Duodenal mucosa (tissue), 2 donors: ENCODE measurements around the gene FBXO4.

Experiments
- H3K27ac ChIP-seq: one replicate; pipeline ENCODE4 v1.7.0; 2013; ENCODE audit warnings: low read depth, low read length
- H3K27me3 ChIP-seq, 2 donors: one replicate each; pipeline ENCODE4 v1.7.0; 2013; ENCODE audit warnings: low read length in 2 of 2, control low read depth in 1 of 2; ENCODE audit not compliant: insufficient read depth in 2 of 2, control insufficient read depth in 1 of 2
- H3K36me3 ChIP-seq, 2 donors: one replicate each; pipeline ENCODE4 v1.7.0; 2013; ENCODE audit warnings: low read length in 2 of 2, control low read depth in 1 of 2; ENCODE audit not compliant: insufficient read depth in 2 of 2, control insufficient read depth in 1 of 2
- H3K4me1 ChIP-seq, 2 donors: one replicate each; pipeline ENCODE4 v1.7.0; 2013; ENCODE audit warnings: low read length in 2 of 2, control low read depth in 1 of 2; ENCODE audit not compliant: insufficient read depth in 2 of 2, control insufficient read depth in 1 of 2
- H3K4me3 ChIP-seq, 2 donors: one replicate each; pipeline ENCODE4 v1.7.0; 2013; ENCODE audit warnings: low read length in 2 of 2, low read depth in 1 of 2
- H3K9ac ChIP-seq, 2 donors: one replicate each; pipeline ENCODE4 v1.7.0; 2013; ENCODE audit warnings: low read length in 2 of 2, low read depth in 1 of 2
- H3K9me3 ChIP-seq, 2 donors: one replicate each; pipeline ENCODE4 v1.7.0; 2013; ENCODE audit warnings: low read length in 2 of 2, control low read depth in 1 of 2; ENCODE audit not compliant: control insufficient read depth in 1 of 2

The FBXO4 gene, protein sequence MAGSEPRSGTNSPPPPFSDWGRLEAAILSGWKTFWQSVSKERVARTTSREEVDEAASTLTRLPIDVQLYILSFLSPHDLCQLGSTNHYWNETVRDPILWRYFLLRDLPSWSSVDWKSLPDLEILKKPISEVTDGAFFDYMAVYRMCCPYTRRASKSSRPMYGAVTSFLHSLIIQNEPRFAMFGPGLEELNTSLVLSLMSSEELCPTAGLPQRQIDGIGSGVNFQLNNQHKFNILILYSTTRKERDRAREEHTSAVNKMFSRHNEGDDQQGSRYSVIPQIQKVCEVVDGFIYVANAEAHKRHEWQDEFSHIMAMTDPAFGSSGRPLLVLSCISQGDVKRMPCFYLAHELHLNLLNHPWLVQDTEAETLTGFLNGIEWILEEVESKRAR

DNA sequence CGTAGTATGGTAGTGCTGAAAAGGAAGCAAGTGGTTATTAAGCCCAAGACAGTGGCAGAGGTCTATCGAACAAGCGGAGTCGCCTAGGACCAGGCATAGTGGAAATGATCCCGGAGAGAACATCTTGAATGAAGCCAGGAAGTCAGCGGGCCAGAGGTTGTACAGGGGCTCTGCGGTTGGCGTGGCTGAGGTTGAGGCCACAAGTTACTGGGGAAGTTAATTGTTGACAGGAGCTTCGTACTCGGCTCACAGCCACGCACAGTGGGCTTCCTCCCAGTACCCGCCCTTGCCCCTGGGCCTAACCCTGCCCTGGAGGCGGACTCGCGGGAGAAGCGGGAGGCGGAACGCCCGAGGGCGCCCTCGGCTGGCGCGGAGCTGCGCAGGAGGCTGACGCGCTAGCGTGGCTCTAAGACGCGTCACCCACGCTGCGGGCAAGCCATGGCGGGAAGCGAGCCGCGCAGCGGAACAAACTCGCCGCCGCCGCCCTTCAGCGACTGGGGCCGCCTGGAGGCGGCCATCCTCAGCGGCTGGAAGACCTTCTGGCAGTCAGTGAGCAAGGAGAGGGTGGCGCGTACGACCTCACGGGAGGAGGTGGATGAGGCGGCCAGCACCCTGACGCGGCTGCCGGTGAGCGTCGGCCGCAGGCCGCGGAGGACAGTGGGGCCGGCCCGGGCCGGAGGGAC, at the start of gene FBXO4:
Gene FBXO4, plus strand, starts transcription at position 410 of the 683 bp plus-strand sequence. Its CDS starts 29 bp downstream, at position 439.
- H3K27ac ChIP-seq = peak within 1 kb of the TSS; percentile 77
- no peaks in the 10 kb centered on the region for H3K27me3 ChIP-seq
- H3K4me3 ChIP-seq = peak within 1 kb of the TSS; percentile 85 to 90
- H3K36me3 ChIP-seq = peaks cover 9 to 11% of the 10 kb centered on the region in 2 donors
- peaks cover 0 to 4% of the 10 kb centered on the region in 2 donors for H3K4me1 ChIP-seq
- no peaks in the 10 kb centered on the region for H3K9me3 ChIP-seq
- H3K9ac ChIP-seq = peak within 1 kb of the TSS; percentile 50 to 96

DNA sequence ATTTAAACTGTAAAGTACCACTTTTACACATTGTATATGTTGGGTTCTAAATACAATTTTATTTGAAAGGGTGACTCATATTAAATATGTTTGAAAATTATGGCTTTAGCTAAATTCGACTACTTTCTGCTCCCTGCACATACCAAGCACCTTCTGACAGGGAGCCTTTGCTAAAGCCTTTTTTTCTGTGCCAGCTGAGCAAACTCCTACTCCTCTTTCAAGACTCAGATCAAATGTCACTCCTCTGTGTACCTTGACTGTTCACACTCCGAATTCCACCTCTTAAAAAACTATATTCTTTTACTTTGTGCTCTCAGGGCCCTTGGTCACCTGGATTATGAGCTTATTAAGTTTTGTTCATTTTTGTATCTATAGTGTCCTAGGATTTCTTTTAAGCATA, 48.4 kb upstream of the FBXO4 start:
- H3K9me3 ChIP-seq = no peaks in the 10 kb centered on the region
- no peaks in the 10 kb centered on the region for H3K27me3 ChIP-seq
- no peak overlapping the region for H3K27ac ChIP-seq
- H3K9ac ChIP-seq = no peak overlapping the region
- no peaks in the 10 kb centered on the region for H3K4me1 ChIP-seq
- H3K4me3 ChIP-seq = no peak overlapping the region
- no peaks in the 10 kb centered on the region for H3K36me3 ChIP-seq

DNA sequence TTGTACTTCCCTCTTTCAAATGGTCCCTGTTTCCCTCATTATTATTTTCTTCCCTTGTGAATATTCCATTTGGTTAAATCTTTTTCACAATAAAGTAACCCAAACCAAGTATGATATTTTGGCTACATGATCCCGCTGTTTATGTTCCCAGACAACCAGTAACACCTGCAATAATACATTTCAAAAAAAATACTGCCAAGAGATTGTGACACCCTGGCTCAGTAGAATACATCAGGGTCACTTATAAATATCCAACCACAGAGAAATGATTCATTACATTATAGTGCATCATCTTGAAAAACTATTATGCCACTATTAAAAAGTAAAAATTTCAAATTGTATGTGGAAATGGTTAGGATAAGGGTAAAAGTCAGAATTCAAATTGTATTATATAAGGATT, 47.7 kb upstream of the FBXO4 start:
- Histone ChIP-seq H3K36me3 (no peaks in the 10 kb centered on the region), H3K4me3 (no peak overlapping the region), H3K27ac (no peak overlapping the region), H3K27me3 (no peaks in the 10 kb centered on the region), H3K9me3 (no peaks in the 10 kb centered on the region), H3K9ac (no peak overlapping the region), H3K4me1 (no peaks in the 10 kb centered on the region)

DNA sequence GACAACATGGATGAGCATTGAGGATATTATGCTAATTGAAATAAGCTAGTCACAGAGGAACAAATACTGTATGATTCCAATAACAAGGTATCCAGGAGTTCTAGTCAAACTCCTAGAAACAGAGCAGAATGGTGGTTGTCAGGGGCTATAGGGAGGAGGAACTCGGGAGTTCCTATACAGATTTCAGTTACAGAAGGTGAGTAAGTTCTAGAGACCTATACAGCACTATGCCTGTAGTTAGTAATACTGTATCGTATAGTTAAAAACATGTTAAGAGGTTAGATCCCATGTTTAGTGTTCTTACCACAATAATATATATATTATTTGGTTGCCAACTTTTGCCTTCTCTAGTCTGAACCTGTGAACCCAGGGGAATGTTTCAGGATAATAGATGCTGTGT, 46.9 kb upstream of the FBXO4 start:
- Histone ChIP-seq H3K27ac (no peak overlapping the region), H3K36me3 (no peaks in the 10 kb centered on the region), H3K9me3 (no peaks in the 10 kb centered on the region), H3K4me1 (no peaks in the 10 kb centered on the region), H3K4me3 (no peak overlapping the region), H3K9ac (no peak overlapping the region), H3K27me3 (no peaks in the 10 kb centered on the region)

DNA sequence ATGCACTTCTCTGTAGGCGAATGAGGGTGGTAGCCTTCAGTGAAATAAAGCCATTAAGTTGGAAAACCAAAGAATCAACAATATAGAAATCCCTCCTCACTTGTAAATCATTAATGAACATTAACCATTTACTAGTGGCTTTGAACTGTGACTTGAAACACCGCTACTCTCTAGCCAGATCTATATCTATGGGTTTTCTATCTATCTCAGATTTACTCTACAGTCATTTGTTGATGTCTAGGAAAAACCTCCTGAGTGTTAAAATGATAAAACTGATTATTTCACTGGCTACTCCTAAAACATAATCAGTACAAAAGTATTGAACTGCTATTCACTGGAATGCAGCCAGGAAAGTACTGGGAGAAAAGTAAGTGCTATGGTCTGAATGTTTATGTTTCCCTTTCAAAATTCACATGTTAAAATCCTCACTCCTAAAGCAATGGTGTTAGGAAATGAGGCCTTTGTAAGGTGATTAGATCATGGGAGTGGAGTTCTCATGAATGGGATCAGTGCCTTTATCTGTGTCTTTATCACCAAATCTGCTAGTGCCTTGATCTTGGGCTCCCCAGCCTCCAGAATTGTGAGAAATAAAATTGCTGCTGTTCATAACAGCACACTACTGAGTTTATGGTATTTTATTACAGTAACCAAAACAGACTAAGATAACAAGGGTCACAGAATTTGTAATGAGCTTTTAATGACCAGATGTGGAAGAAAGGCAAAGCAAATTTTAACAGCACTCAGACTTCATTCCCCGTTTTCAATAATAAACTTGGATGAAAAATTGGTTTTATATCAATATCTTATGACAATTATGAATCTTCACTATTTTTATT, 46.2 kb upstream of the FBXO4 start:
- Histone ChIP-seq H3K36me3 (no peaks in the 10 kb centered on the region), H3K9me3 (no peaks in the 10 kb centered on the region), H3K9ac (no peak overlapping the region), H3K4me3 (no peak overlapping the region), H3K4me1 (no peaks in the 10 kb centered on the region), H3K27me3 (no peaks in the 10 kb centered on the region), H3K27ac (no peak overlapping the region)

DNA sequence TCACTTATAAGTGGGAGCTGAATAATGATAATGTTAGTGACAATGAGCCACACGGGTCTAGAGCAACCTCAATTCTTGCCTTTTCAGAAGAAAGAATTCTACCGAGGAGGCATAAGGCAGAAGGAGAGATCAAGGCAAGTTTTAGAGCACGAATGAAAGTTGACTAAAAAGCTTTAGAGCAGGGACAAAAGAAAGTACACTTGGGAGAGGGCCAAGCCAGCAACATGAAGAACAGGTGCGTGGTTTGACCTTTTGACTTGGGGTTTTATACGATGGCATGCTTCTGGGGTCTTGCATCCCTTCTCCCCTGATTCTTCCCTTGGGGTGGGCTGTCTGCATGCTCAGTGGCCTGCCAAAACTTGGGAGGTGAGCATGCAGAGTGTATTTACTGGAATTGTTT, 42.3 kb upstream of the FBXO4 start:
- no peak overlapping the region for H3K9ac ChIP-seq
- no peaks in the 10 kb centered on the region for H3K9me3 ChIP-seq
- no peak overlapping the region for H3K4me3 ChIP-seq
- H3K27me3 ChIP-seq = peaks cover 0 to 2% of the 10 kb centered on the region in 2 donors
- H3K4me1 ChIP-seq = no peaks in the 10 kb centered on the region
- no peaks in the 10 kb centered on the region for H3K36me3 ChIP-seq
- H3K27ac ChIP-seq = no peak overlapping the region

DNA sequence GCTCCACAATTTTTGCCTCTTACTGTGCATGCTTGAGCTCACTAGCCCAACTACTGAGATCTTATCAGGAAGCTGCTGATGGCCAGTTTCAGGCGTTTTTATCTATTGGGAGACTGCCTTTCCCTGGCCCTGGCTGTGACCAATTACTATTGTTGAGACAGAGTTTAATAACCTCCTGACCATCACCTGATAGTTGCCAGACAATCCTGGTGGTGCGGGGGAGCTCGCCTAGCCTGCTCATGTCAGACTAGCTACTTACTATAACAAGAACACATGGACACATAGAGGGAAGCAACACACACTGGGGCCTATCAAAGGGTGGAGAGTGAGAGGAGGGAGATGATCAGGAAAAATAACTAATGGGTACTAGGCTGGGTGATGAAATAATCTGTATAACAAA, 41.8 kb upstream of the FBXO4 start:
- H3K9me3 ChIP-seq = no peaks in the 10 kb centered on the region
- no peak overlapping the region for H3K27ac ChIP-seq
- no peak overlapping the region for H3K9ac ChIP-seq
- no peaks in the 10 kb centered on the region for H3K36me3 ChIP-seq
- no peak overlapping the region for H3K4me3 ChIP-seq
- peaks cover 0 to 7% of the 10 kb centered on the region in 2 donors for H3K27me3 ChIP-seq
- no peaks in the 10 kb centered on the region for H3K4me1 ChIP-seq

DNA sequence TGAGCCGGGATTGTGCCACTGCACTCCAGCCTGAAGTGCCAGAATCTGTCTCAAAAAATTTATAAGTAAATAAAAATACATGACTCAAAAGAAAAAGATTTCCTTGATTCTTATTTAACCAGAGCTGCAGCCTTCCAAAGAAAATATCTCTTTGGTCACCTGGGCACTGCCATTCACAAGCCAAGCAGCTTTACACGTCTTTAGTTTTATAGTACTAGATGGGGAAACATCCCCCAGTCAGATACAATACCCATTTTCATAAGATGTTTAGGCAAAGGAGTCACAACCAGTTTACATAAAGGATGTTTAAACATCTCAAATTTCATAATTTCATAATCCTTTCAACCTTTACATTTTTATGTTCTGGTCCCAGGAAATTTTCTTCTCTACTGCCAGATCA, 41.1 kb upstream of the FBXO4 start:
- H3K4me3 ChIP-seq = no peak overlapping the region
- H3K36me3 ChIP-seq = no peaks in the 10 kb centered on the region
- H3K27me3 ChIP-seq = peaks cover 0 to 8% of the 10 kb centered on the region in 2 donors
- no peak overlapping the region for H3K27ac ChIP-seq
- no peaks in the 10 kb centered on the region for H3K9me3 ChIP-seq
- H3K4me1 ChIP-seq = no peaks in the 10 kb centered on the region
- no peak overlapping the region for H3K9ac ChIP-seq

DNA sequence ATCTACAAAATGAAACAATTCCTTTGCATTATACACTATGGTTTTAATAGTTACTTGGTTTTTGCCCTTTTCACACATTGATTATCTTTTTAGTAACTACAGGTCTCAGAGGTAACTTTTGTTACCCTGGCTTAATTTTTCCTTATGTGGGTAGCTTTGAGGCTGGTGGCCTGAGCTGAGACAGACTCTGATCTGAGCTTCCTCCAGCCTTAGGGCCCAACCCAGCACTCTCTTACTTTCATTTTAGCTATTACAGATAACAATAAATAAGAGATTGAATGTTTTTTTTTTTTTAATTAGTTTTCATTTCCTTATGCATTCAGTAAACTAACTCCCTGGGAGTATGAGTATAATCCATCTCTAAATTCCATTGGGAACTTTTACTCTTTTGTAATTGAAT, 39.8 kb upstream of the FBXO4 start:
- Histone ChIP-seq H3K27ac (no peak overlapping the region), H3K4me3 (no peak overlapping the region), H3K9ac (no peak overlapping the region), H3K27me3 (peaks cover 0 to 8% of the 10 kb centered on the region in 2 donors), H3K36me3 (no peaks in the 10 kb centered on the region), H3K4me1 (no peaks in the 10 kb centered on the region), H3K9me3 (no peaks in the 10 kb centered on the region)
